H1 (cell line): ENCODE data around the gene LVRN. TPM values are rescaled to one million over a fixed set of nuclear protein-coding genes. Genes with fewer than 3 reads are reported as not detected.

Experiments used
- CTCF ChIA-PET: fragments of 300-600 bp; sonication (Branson Sonifier 250); formaldehyde crosslinking; loops from one replicate; lab custom pipeline; 2021; ENCODE audit not compliant: partially characterized antibody; lab: Charles Lee
- POLR2A ChIA-PET: fragments of 300-600 bp; sonication (Branson Sonifier 250); formaldehyde crosslinking; loops from one replicate; lab custom pipeline; 2021; ENCODE audit warnings: inconsistent platforms; ENCODE audit not compliant: partially characterized antibody; lab: Charles Lee
- DNase-seq, 2 experiments: peaks; one replicate each; pipeline versions ENCODE4 v3.0.0 to v3.0.0-alpha.2; 2010 to 2022; ENCODE audit warnings: low spot score in 2 of 2, low read depth in 1 of 2, mixed read lengths in 1 of 2
- FAIRE-seq: peaks from 2 replicates; lab custom pipeline; 2011; peaks lifted over from hg19 to GRCh38; lab: Jason Lieb, UNC
- H2AFZ ChIP-seq: 2 replicates; pipeline ENCODE4 v1.8.1; 2012; ENCODE audit warnings: low read length, inconsistent platforms
- H2AK5ac ChIP-seq: 2 replicates; pipeline ENCODE4 v1.6.1; 2013; ENCODE audit warnings: low read depth, low read length
- H2BK120ac ChIP-seq: replicated peaks from 2 replicates; pipeline ENCODE3; 2013; ENCODE audit warnings: low read depth, low read length, inconsistent platforms
- H2BK12ac ChIP-seq: 2 replicates; pipeline ENCODE4 v1.6.1; 2013; ENCODE audit warnings: low read depth, low read length
- H2BK15ac ChIP-seq: 2 replicates; pipeline ENCODE4 v1.6.1; 2013; ENCODE audit warnings: low read length
- H2BK20ac ChIP-seq: 2 replicates; pipeline ENCODE4 v1.6.1; 2013; ENCODE audit warnings: low read length
- H2BK5ac ChIP-seq: 2 replicates; pipeline ENCODE4 v1.6.1; 2013; ENCODE audit warnings: low read depth, low read length
- H3K14ac ChIP-seq: 2 replicates; pipeline ENCODE4 v1.6.1; 2013; ENCODE audit warnings: inconsistent platforms; ENCODE audit not compliant: insufficient read length
- H3K18ac ChIP-seq: 2 replicates; pipeline ENCODE4 v1.6.1; 2013; ENCODE audit warnings: low read length; ENCODE audit errors: extremely low read depth
- H3K23ac ChIP-seq: 2 replicates; pipeline ENCODE4 v1.6.1; 2013; ENCODE audit warnings: inconsistent platforms; ENCODE audit not compliant: insufficient read length
- H3K23me2 ChIP-seq: 2 replicates; pipeline ENCODE4 v1.6.1; 2013; ENCODE audit warnings: low read depth, low read length
- H3K27ac ChIP-seq: 2 replicates; pipeline ENCODE4 v1.6.1; 2011; ENCODE audit warnings: low read depth, low read length, inconsistent platforms
- H3K27me3 ChIP-seq, 4 experiments: replicated peaks in 1 of 4; 1 replicate in 1 of 4; 2 replicates in 3 of 4; pipeline versions ENCODE4 v1.6.1 to v1.8.1; 2011 to 2013; ENCODE audit warnings: low read length in 3 of 4, mild to moderate bottlenecking in 3 of 4, inconsistent platforms in 2 of 4, mixed read lengths in 2 of 4, moderate library complexity in 1 of 4; ENCODE audit not compliant: control insufficient read depth in 3 of 4, insufficient read depth in 3 of 4; ENCODE audit errors: extremely low read depth in 1 of 4
- H3K36me3 ChIP-seq, 4 experiments: 2 replicates each; pipeline versions ENCODE4 v1.6.1 to v1.8.1; 2011 to 2013; ENCODE audit warnings: mild to moderate bottlenecking in 4 of 4, low read length in 3 of 4, moderate library complexity in 2 of 4, control low read depth in 1 of 4, inconsistent platforms in 1 of 4; ENCODE audit not compliant: insufficient read depth in 4 of 4, control insufficient read depth in 2 of 4
- H3K4ac ChIP-seq: replicated peaks from 2 replicates; pipeline ENCODE3; 2013; ENCODE audit warnings: low read length, low read depth, mixed read lengths, inconsistent platforms; ENCODE audit not compliant: insufficient read length
- H3K4me1 ChIP-seq, 4 experiments: replicated peaks in 1 of 4; 1 replicate in 1 of 4; 2 replicates in 3 of 4; pipeline versions ENCODE4 v1.6.1 to v1.8.1; 2011 to 2013; ENCODE audit warnings: low read length in 3 of 4, inconsistent platforms in 2 of 4, mixed read lengths in 1 of 4; ENCODE audit not compliant: insufficient read depth in 4 of 4, control insufficient read depth in 3 of 4
- H3K4me2 ChIP-seq, 2 experiments: 2 replicates each; pipeline versions ENCODE4 v1.6.1 to v1.8.1; 2011 to 2013; ENCODE audit warnings: low read depth in 2 of 2, low read length in 2 of 2, control low read depth in 1 of 2, inconsistent platforms in 1 of 2, mild to moderate bottlenecking in 1 of 2; ENCODE audit not compliant: insufficient read depth in 1 of 2
- H3K4me3 ChIP-seq, 4 experiments: fragments of 200-600, 300-600 bp in 1 of 4; sonication (generic), shearing (Covaris generic), sonication (Bioruptor Twin) in 1 of 4; 2 replicates each; pipeline versions ENCODE4 v1.5.1 to v1.8.1; 2011 to 2016; ENCODE audit warnings: low read length in 4 of 4, low read depth in 3 of 4, control low read depth in 2 of 4, inconsistent platforms in 2 of 4, mild to moderate bottlenecking in 2 of 4, mixed read lengths in 1 of 4, moderate library complexity in 1 of 4; ENCODE audit not compliant: insufficient read depth in 2 of 4; ENCODE audit errors: extremely low read depth in 1 of 4
- H3K56ac ChIP-seq: replicated peaks from 2 replicates; pipeline ENCODE3; 2013; ENCODE audit warnings: low read depth, mild to moderate bottlenecking, mixed read lengths, low read length, inconsistent platforms; ENCODE audit not compliant: insufficient read length
- H3K79me1 ChIP-seq: 2 replicates; pipeline ENCODE4 v1.6.1; 2013; ENCODE audit warnings: low read depth, low read length, control low read depth
- H3K79me2 ChIP-seq, 2 experiments: 2 replicates each; pipeline versions ENCODE4 v1.6.1 to v1.8.1; 2012 to 2013; ENCODE audit warnings: low read length in 2 of 2, mild to moderate bottlenecking in 2 of 2, inconsistent platforms in 1 of 2; ENCODE audit not compliant: insufficient read depth in 2 of 2, control insufficient read depth in 1 of 2
- H3K9ac ChIP-seq, 4 experiments: replicated peaks in 1 of 4; 1 replicate in 1 of 4; 2 replicates in 3 of 4; pipeline versions ENCODE4 v1.6.1 to v1.8.1; 2011 to 2013; ENCODE audit warnings: low read depth in 3 of 4, low read length in 3 of 4, control low read depth in 2 of 4, mild to moderate bottlenecking in 2 of 4, moderate library complexity in 2 of 4, inconsistent platforms in 1 of 4; ENCODE audit errors: extremely low read depth in 1 of 4
- H3K9me3 ChIP-seq, 2 experiments: 2 replicates each; pipeline versions ENCODE4 v1.6.1 to v1.8.1; 2012 to 2013; ENCODE audit warnings: mild to moderate bottlenecking in 2 of 2, moderate library complexity in 2 of 2, control low read depth in 1 of 2, inconsistent platforms in 1 of 2, low read depth in 1 of 2, low read length in 1 of 2, mixed read lengths in 1 of 2; ENCODE audit not compliant: insufficient read depth in 2 of 2
- H4K20me1 ChIP-seq, 2 experiments: replicated peaks in 1 of 2; 2 replicates each; pipeline versions ENCODE3 to v1.8.1; 2011 to 2013; ENCODE audit warnings: inconsistent platforms in 2 of 2, low read length in 2 of 2, mild to moderate bottlenecking in 1 of 2; ENCODE audit not compliant: insufficient read depth in 2 of 2, control insufficient read depth in 1 of 2
- H4K5ac ChIP-seq: 2 replicates; pipeline ENCODE4 v1.6.1; 2013; ENCODE audit warnings: low read length, low read depth, mixed read lengths, inconsistent platforms; ENCODE audit not compliant: insufficient read length
- H4K8ac ChIP-seq: 2 replicates; pipeline ENCODE4 v1.8.0; 2013; ENCODE audit warnings: mild to moderate bottlenecking, moderate library complexity, low read length, inconsistent platforms; ENCODE audit not compliant: insufficient read depth; ENCODE audit errors: extremely low read depth
- H4K91ac ChIP-seq: replicated peaks from 2 replicates; pipeline ENCODE3; 2013; ENCODE audit warnings: low read length, mixed read lengths, inconsistent platforms; ENCODE audit not compliant: insufficient read length
- KDM5A ChIP-seq: fragments of 200-600 bp; IDR thresholded peaks from 2 replicates; pipeline ENCODE4 v1.7.1; 2012; ENCODE audit warnings: mild to moderate bottlenecking, low read length, inconsistent platforms, mixed read lengths
- WGBS, 2 experiments: shearing (Covaris generic) in 1 of 2; methylation state at CpG; one replicate each; pipeline versions ENCODE4 v1.1.6 to v1.1.7; 2013 to 2015; ENCODE audit warnings: low lambda C conversion rate in 2 of 2, mixed read lengths in 2 of 2, inconsistent platforms in 1 of 2, low coverage in 1 of 2, missing lambda C conversion rate in 1 of 2; ENCODE audit not compliant: insufficient replicate concordance in 2 of 2, insufficient coverage in 1 of 2, insufficient read length in 1 of 2; ENCODE audit errors: extremely low coverage in 1 of 2, missing lambda C conversion rate in 1 of 2; 5-methylcytosine and 5-hydroxymethylcytosine counted together
- polyA plus RNA-seq, 7 experiments: library from polyadenylated mRNA; depleted of rRNA in 3 of 7; stranded (reverse) in 5 of 7; unstranded in 2 of 7; fragments of >200 nt in 5 of 7; fragments of 200-250 nt in 2 of 7; gene quantifications; 1 replicate in 5 of 7; 2 replicates in 1 of 7; 4 replicates in 1 of 7; pipeline versions ENCODE4 v1.2.1 to v1.2.3, GENCODE V29; 2011 to 2013; ENCODE audit warnings: missing spikeins in 2 of 7, mixed read lengths in 2 of 7
- total RNA-seq: library from RNA; stranded (reverse); fragmentation: NEBNext Ultra II Directional; extraction: Animal tissue kit (Norgen Biotek cat#: 25700); gene quantifications from 2 replicates; pipeline ENCODE4 v1.2.1, GENCODE V29; 2021

The LVRN gene
- total and polyA plus RNA-seq, 2 of the 8 experiments (the other 6 are each of a cell fraction or from before 2014, with no cell fraction given) = 0.08 to 0.09 TPM

GRCh38 chr5:115932991-115933390 is 29.3 kb upstream of the LVRN start:
- FAIRE-seq = no peak
- no peaks in the 10 kb centered on the region for H3K4me1 ChIP-seq
- no peak overlapping the region for H3K4ac ChIP-seq
- no peaks in the 10 kb centered on the region for H3K9me3 ChIP-seq
- no peak overlapping the region for H2BK12ac ChIP-seq
- no peaks in the 10 kb centered on the region; the same call in 1 of the 2 replicates for H3K23me2 ChIP-seq
- H3K18ac ChIP-seq = no peak overlapping the region
- H4K20me1 ChIP-seq = no peaks in the 10 kb centered on the region
- no peak overlapping the region for H3K56ac ChIP-seq
- no peak overlapping the region for H2AK5ac ChIP-seq
- H3K79me1 ChIP-seq = no peaks in the 10 kb centered on the region
- no peak overlapping the region for H3K4me2 ChIP-seq
- no peak for DNase-seq
- no peak overlapping the region for H2BK120ac ChIP-seq
- H3K9ac ChIP-seq = no peak overlapping the region
- no peak overlapping the region for H4K8ac ChIP-seq
- no peak overlapping the region for H2BK15ac ChIP-seq
- no peaks in the 10 kb centered on the region for H3K36me3 ChIP-seq
- no peak for TF ChIP-seq KDM5A
- TF ChIP-seq, all 59 proteins: peak for 0
- no peak overlapping the region for H4K91ac ChIP-seq
- H2BK5ac ChIP-seq = no peak overlapping the region
- no peak overlapping the region for H3K23ac ChIP-seq
- H2AFZ ChIP-seq = no peak overlapping the region
- H3K27ac ChIP-seq = no peak overlapping the region
- CTCF ChIA-PET = interaction anchor here (3.0 kb wide), 1 partner anchor 14 kb away, joined by 16 read pairs; no protein-coding TSS in a partner anchor
- no peaks in the 10 kb centered on the region for H3K27me3 ChIP-seq
- no peak overlapping the region for H3K14ac ChIP-seq
- H2BK20ac ChIP-seq = no peak overlapping the region
- H4K5ac ChIP-seq = no peak overlapping the region
- POLR2A ChIA-PET = no interaction called here
- H3K79me2 ChIP-seq = no peaks in the 10 kb centered on the region
- WGBS, 2 experiments = 92% methylated on average over 6 of the region's 6 CpGs; no CpG with 5 or more reads in 1 of the 2 experiments
- H3K4me3 ChIP-seq = no peak overlapping the region
